Stimulated activated CD8-positive, alpha-beta memory T cell treated with anti-CD3 and anti-CD28 coated beads, Interleukin-2, amount 100 ng/mL, for 1 hour (primary cell): Measurements from ENCODE around the gene DZIP1L.
"Not testable (repeated sequence)": the region's sequence is repeated elsewhere in the genome, so short reads cannot be mapped to it uniquely, and the experiment has no call there.

ENCODE experiments used
- DNase-seq, 2 donors: peaks; one replicate each; pipeline ENCODE4 v3.0.0-alpha.2; 2020; ENCODE audit warnings: low read depth in 2 of 2

DZIP1L gene, protein sequence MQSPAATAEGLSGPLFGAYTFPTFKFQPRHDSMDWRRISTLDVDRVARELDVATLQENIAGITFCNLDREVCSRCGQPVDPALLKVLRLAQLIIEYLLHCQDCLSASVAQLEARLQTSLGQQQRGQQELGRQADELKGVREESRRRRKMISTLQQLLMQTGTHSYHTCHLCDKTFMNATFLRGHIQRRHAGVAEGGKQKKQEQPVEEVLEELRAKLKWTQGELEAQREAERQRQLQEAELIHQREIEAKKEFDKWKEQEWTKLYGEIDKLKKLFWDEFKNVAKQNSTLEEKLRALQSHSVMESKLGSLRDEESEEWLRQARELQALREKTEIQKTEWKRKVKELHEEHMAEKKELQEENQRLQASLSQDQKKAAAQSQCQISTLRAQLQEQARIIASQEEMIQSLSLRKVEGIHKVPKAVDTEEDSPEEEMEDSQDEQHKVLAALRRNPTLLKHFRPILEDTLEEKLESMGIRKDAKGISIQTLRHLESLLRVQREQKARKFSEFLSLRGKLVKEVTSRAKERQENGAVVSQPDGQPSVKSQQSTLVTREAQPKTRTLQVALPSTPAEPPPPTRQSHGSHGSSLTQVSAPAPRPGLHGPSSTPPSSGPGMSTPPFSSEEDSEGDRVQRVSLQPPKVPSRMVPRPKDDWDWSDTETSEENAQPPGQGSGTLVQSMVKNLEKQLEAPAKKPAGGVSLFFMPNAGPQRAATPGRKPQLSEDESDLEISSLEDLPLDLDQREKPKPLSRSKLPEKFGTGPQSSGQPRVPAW

DNA sequence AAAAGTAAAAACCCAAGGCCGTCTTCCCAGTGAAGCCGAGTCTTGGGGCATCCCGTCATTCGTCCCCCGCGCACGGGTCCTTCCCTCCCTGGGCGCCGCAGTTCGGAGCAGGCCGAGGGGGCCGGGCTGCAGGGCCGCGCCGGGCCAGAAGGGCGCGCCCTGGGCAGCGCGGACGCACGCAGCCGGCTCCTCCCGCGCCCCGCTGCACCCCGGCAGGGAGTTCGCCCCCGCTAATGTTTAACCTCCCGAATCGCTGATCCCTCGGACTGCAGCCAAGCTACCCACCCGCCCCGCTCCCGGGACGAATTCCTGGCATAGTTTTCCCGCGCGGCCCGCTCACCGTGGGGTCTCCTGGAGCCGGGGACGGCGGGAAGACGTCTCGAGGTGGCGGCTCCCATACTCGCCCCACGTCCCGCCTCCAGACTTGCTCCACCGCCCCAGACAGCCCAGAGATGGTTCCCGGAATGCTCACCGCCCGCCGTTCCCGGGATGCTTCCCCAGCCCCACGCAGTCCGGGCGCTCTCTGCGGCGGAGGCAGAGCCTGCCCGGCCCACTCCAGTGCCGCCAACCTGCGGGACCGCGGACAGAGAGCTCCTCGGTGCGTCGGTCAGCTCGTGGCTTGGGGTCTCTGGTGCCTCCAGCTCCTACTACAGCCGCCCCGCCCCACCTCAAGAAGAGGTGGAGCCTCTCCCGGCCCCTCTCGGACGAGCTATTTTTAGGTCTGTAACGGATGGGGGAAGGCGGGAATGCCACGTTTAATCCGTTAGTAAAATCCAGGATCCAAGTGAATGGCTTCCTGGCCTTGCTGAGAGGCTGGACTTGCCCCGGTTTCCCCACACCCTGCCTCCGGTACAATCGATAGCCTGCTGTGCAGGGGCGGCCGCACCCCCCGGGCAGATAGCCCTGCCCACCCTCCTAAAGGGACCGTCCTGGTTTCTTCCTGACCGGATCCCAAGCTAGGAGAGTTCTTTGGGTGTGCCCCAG, at the start of gene DZIP1L:
Gene DZIP1L, minus strand, starts transcription at position 621 of the 984 bp plus-strand sequence. CDS start 11,637 bp downstream, outside the sequence.
- DNase-seq, result no peak

GRCh38 chr3:138165061-138165460, 49.7 kb upstream of the DZIP1L start:
- no peak for DNase-seq

DNA sequence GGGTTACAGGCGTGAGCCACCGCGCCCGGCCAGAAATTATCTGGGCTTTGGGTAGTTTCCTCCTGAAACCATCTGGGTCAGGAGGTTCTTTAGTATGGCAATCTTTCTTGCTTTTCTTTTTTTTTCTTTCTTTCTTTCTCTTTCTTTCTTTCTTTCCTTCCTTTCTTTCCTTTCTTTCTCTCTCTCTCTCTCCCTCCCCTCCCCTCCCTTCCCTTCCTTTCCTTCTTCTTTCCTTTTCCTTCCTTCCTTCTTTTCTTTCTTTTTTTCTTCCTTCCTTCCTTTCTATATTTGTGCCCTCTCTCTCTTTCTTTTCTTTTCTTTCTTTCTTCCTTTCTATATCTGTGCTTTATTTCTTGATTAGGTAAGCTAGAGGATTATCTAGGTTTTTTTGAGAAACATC, 42.3 kb upstream of the DZIP1L start:
- DNase-seq, result no peak

DNA sequence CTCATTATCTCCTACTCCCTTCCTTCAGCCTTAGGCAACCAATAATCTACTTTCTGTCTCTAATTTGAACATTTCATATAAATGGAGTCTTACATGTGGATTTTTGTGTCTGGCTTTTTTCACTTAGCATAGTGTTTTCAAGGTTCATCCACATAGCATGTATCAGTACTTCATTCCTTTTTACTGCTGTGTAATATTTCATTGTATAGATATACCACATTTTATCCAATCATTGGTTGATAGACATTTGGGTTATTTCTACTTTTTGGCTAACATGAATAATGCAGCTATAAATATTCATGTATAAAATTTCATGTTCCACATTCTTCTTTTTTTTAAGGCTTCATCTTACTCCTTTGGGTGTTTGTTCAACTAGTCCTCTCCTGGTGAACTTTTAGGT, 39.1 kb upstream of the DZIP1L start:
- DNase-seq, result no peak

GRCh38 chr3:138148503-138148902, 33.1 kb upstream of the DZIP1L start:
- DNase-seq, result no peak

DNA sequence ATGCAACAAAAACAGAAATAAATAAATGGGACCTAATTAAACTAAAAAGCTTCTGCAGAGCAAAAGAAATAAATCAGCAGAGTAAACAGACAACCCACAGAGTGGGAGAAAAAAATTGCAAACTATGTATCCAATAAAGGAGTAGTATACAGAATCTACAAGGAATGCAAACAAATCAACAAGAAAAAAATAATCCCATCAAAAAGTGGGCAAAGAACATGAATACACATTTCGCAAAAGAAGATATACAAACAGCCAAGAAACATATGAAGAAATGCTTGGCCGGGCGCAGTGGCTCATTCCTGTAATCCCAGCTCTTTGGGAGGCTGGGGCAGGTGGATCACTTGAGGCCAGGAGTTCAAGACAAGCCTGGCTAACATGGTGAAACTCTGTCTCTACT, 26.8 kb upstream of the DZIP1L start:
- DNase-seq, result not testable (repeated sequence)

DNA sequence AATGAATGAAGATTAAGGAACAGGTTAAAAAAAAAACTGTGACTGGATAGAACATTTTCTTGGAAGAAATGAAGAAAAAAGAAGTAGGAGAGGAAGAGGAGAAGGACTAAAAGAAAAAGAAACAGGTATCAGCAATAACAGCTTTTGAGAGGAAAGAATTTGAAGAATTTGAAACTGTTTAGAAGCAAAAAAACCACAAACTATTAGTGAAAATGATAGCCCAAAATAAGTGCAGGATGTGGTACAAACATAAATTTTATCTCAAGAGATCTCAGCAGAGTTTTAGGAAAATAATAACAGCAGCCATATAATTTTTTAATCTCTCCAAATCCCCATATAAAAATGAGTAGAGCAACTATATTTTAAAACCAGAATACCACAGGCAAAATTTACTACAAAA, 25.5 kb upstream of the DZIP1L start:
- no peak for DNase-seq

GRCh38 chr3:138139691-138140090, 24.3 kb upstream of the DZIP1L start:
- DNase-seq, result no peak

GRCh38 chr3:138137861-138138260, 22.5 kb upstream of the DZIP1L start:
- no peak for DNase-seq

DNA sequence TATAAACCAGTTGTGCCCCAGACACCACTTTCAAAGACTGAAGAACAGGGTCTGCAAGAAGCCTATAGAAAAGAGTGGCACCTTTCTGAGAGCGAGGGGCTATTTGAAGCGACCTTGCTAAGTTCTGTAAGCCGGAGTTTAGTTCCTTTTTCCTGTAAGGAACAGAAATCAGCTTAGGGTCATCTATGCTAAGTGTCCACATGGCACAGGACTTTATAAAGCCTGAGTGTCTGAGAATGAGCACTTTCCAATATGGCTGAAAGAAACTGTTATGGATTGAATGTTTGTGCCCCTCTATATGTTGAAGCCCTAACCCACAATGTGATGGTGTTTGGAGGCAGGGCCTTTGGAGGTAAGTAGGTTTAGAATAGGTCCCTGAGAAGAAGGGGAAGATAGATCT, 20.8 kb upstream of the DZIP1L start:
- DNase-seq, result no peak

DNA sequence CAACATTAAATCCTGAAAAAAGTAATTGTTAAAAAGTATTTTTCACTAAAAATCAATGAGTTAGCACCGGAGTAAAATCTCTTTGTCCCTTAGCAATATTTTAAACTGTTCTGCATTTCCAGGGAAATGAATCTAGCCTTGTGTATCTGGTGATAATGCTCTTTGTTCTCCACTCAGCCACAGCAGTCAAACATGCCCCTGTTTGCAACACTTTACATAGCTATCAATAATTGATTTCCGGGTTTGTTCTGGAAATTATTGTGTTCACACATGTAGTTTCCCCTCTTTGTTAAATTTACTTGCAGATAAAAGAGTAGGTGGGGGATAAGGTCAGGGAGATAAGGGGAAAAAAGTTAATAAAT, 20.4 kb upstream of the DZIP1L start:
- DNase-seq, result no peak

DNA sequence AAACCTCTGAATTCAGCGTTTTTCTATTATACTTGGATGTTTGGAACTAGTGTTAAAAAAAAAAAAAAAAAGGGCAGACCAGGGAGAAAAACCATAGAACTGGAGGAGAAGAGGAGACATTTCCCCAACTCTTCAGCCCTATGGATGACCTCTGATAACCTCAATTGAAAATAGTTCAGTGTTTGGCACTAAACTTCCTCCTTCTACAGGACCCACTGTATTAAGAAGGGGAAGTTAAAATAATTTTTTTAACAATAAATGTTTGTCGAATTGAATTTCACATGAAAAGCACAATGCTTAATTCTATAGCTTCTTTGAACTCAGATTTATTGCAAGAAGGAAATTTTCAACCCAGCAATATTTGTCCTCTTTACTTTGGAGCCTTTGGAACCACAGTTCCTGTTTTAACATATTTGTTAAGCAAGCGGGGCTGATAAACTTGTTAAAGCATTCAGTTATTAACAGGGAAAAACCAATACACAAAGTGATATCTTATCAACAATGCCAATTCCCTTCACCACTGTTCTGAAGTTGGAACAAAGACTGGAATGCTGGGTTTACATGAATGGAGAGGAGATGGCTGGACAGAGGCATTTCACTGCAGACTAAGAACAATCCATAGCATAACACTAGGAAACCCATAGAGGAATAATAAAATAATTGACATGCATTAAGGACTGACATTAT, 19.9 kb upstream of the DZIP1L start:
- DNase-seq, result no peak

GRCh38 chr3:138132239-138132638, 16.8 kb upstream of the DZIP1L start, which contains the start of gene A4GNT:
Gene A4GNT (minus strand): TSS chr3:138132390. CDS start chr3:138131256, 1,134 bp downstream.
- DNase-seq, result no peak

GRCh38 chr3:138127636-138128365, 12.4 kb upstream of the DZIP1L start:
- DNase-seq, result no peak

GRCh38 chr3:138125548-138126221, 10.3 kb upstream of the DZIP1L start:
- no peak for DNase-seq

- DNase-seq, result no peak
Measured at GRCh38 chr3:138124706-138125355, 9.4 kb upstream of the DZIP1L start.

DNA sequence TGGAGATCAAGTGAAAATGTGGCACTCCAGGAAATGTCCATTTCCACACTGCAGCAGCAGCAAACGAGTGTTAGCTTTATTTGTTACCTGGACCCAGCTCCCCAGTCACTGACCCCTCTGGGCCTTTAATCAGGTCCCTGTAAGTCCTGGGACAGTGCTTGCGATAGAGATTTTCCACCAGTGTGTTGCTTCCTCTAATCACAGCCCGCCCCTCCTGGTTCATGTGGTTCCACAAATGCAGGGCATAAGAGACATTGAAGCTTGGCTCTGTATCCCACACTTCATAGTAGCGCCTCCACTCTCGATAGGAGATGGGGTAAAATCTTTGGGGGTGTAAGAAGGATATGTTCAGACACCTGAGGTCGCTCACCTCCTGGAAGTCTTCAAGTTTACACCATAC, 8.8 kb upstream of the DZIP1L start:
- no peak for DNase-seq

DNA sequence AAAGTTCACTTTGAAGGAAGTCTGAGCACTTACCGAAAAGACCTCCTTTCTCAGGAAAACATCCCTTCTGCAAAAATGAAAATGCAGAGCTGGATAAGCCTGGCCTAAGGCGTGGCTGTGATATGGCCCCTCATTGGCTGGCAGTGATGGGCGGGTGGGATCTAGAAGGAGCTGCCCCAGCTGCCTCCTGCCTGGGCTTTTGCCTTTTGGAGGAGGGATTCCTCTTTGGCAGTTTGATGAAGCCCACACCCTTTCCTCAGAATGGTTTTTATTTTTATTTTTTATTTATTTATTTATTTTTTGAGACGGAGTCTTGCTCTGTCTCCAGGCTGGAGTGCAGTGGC, 4.0 kb upstream of the DZIP1L start:
- no peak for DNase-seq

GRCh38 chr3:138118612-138119422, 3.4 kb upstream of the DZIP1L start:
- DNase-seq, result peak in 1 of 2 donors; percentile 21
